NOMO-1 treated with dmso at 0.1 percent for 144 hours (cell line): ENCODE data around the gene PARP2.
"Not testable (repeated sequence)": the region's sequence is repeated elsewhere in the genome, so short reads cannot be mapped to it uniquely, and the experiment has no call there.

Experiments used
- DNase-seq: peaks from one replicate; lab custom pipeline; 2025; ENCODE audit not compliant: unreplicated experiment; lab: John Stamatoyannopoulos, UW

Gene PARP2, protein sequence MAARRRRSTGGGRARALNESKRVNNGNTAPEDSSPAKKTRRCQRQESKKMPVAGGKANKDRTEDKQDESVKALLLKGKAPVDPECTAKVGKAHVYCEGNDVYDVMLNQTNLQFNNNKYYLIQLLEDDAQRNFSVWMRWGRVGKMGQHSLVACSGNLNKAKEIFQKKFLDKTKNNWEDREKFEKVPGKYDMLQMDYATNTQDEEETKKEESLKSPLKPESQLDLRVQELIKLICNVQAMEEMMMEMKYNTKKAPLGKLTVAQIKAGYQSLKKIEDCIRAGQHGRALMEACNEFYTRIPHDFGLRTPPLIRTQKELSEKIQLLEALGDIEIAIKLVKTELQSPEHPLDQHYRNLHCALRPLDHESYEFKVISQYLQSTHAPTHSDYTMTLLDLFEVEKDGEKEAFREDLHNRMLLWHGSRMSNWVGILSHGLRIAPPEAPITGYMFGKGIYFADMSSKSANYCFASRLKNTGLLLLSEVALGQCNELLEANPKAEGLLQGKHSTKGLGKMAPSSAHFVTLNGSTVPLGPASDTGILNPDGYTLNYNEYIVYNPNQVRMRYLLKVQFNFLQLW

DNA sequence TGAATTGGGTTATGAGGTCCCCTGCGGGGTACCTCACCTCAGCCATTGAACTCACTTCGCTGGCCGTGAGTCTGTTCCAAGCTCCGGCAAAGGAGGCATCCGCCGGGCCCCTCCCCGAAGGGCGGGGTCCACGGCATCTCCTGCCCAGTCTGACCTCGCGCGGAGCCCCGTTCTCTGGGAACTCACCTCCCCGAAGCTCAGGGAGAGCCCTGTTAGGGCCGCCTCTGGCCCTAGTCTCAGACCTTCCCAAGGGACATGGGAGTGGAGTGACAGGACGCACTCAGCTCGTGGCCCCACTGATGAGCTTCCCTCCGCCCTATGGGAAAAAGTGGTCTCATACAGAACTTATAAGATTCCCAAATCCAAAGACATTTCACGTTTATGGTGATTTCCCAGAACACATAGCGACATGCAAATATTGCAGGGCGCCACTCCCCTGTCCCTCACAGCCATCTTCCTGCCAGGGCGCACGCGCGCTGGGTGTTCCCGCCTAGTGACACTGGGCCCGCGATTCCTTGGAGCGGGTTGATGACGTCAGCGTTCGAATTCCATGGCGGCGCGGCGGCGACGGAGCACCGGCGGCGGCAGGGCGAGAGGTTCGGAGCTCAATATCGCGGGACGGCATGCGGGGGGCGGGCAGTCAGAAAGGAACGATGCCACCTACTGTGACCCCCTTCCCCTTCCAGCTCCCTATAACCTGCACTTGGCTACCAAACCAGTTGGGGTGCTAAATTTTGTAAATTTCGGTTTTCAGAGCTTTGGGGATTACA, at the start of gene PARP2:
PARP2 (plus strand) TSS at position 544 of the 770 bp plus-strand sequence; CDS start at position 551, 7 bp downstream.
- peak; percentile 100 for DNase-seq

DNA sequence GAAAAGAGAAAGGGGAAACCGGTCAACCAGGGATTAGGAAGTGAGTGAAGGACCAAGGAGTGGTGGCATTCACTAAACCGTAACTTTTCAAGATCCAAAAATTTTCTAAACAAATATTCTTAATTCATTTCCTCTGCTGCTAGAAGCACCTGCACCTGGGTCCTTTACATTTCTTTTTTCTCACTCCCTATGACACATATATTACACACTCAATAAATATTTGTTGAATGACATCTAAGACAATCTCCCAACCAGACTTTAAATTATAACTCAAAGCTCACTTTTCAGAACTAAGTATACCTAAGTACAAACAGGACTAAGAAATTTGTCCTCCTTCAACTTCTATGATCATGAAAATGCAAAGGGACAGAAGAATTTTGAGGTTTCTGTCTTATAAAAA, 48.8 kb upstream of the PARP2 start:
- no peak for DNase-seq

DNA sequence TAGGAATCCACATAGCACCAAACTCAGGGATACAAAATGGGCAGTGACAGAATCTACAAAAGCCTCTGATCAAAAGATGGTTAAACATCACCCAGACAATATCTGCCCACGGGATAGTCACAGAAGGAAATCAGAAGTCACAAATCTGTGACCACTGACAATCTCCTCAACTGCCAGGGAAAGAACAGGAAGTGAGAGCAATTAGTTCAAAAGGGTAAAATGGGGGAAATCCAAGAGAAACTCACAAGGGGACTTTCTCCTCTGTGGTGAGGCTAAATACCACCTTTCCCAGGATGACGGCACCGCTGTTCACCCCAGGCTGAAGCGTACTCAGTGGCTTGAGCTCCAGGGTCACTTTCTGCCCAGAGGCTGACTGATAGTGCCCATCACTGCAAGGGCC, 48.4 kb upstream of the PARP2 start:
- DNase-seq, result peak; percentile 53

DNA sequence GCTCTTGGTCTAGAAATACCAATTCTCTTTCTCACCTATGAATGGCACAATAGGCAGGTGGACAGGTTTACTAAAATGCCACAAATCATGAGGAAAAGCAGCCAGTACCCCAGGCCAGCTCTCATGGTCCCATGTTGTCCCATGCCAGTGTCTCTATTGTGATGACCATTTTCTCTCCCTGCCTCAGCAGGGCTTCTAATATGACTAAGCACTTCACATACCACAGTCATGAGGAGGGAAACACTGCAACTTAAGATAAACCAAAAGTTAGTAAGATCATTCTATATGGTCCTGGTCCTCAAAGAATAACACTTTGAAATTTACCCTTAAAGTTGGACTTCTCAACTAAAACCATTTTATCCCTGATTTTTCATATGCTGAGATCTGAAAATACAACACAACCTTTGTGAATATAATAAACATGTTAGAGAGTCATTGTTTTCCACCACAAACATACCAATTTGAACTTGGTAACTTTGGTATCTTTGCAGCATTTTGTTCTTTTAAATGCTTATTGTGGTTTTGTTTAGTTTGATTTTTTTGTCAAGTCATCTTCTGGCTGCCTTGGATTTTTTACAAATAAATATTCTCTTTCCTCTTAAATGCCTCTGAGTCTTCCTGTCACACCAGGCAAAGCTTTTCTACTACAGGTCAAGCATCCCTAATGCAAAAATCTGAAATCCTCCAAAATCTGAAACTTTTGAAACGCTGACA, 41.2 kb upstream of the PARP2 start:
- DNase-seq, result no peak

DNA sequence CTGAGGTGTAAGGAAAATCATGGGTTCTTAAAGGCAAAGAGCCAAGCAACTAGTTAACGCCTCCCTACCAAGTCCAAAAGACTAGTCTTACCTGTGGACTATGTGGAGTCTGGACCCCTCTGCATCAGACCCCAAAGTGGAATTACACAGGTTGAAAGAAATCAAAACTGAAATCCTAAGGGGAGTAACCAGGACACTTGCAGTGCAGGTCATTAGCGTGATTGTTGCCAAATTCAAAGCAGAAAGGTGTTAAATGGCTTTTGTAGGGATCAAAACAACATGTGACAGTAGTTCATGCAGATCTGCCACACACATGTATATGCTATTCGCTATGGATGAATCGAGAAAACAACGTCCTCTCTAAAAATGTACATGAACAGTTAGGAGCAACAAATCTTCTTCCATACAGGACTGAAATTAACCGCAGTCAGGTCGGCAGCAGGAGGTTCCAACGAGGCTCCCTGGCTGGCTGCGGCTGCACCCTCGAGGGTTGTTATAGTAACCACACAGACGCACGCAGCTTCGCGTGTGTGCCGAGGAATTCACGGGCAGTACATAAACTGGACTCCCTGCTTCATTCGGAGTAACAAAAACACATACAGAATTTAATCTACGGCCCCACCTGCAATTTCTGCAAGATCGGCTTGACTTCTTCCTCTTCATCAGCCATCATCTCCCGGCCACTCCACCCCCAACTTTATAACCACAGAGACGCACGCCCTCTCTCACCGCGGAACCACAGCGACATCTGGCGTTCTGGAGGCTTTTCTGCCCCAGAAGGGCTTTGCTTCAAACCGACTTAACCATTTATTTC, 38.0 kb upstream of the PARP2 start, which contains the start of gene TTC5:
TTC5 (minus strand) TSS at position 687 of the 814 bp plus-strand sequence; CDS start at position 673, 14 bp downstream.
- peak; percentile 82 for DNase-seq

DNA sequence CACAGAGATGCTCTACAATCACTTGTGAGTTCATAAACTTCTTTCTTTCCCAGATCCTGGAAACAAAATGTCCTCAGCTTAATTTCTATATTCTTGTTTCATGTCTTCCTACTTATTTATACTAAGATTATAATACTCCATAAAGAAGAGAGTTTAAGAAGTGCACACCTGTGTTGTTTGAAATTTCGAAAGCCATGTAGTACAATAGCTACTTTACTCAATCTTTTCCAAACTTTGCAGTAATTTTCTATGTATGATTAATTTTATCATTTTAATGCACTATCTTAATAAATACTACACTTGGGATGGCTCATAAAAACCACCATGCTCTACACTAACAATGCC, 37.4 kb upstream of the PARP2 start:
- DNase-seq, result no peak

DNA sequence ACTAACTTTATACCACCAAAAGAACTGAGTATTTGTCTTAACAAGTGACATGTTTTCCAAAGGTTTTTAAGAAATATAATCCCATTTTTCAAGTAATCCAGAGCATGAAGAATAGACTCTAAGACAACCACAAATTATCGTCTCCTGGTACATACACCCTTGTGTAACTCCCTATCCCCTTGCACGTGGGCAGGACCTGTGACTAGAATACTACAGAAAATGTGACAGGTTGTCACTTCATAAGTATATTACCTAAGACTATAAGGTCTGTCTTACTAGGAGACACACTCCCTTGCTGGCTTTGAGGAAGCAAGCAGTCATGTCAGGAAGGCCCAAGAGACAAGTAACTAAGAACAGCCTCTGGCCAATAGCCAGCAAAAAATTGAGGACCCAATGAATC, 29.4 kb upstream of the PARP2 start:
- DNase-seq, result no peak

DNA sequence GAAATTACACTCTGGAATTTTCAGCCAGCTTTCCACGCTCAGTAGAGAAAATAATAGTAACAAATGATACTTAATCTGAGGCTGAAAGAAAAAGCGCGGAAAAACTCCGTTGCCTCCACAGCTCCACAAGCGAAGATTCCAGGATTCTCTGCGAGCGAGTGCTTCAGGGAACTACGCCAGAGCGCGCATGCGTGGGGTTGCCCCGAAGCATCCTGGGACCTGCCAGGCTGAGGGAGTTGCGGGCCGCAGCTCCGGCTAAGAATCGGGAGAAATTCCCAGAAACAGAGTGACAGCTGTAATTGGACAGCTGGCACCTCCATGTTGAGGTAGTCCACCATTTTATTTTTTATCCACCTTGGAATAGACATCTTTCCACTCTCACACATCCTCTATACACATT, 25.7 kb upstream of the PARP2 start:
- no peak for DNase-seq

DNA sequence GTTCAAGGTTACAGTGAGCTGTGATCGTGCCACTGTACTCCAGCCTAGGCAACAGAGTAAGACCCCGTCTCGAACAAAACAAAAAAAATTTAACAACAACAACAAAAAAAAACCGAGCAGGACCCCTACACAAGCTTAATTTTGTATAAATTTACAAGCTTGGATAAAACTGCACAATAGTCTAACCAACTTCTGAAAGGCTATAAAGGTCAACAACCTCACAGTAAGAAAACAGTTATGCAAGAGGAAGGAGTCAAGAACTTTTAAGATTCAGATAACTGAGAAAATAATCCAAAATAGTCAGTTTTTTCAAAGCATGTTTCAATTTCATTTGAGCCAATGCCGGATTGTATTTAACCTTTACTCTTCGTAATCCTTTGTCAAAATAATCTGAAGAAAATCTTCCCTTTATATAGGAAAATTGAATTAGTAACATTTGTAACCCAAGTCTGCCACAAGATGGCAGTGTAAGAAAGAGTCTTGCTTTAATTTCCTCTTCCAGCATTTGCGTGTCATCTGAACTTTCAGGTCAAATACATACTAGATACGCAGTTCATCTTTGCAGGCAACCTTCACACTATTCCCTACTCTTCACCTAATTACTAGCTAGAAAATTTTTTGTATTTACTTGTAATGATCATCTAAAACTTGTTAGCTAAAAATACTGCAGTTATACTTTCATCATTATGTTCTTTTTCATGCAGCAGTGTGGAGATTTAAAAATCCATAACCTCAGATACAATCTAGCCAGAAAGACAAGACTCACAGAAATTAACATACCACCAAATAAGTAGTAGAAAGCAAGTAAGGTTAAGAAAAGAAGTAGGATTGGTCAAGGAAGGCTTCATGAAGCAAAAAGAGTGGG, 16.2 kb upstream of the PARP2 start:
- peak; percentile 15 for DNase-seq

DNA sequence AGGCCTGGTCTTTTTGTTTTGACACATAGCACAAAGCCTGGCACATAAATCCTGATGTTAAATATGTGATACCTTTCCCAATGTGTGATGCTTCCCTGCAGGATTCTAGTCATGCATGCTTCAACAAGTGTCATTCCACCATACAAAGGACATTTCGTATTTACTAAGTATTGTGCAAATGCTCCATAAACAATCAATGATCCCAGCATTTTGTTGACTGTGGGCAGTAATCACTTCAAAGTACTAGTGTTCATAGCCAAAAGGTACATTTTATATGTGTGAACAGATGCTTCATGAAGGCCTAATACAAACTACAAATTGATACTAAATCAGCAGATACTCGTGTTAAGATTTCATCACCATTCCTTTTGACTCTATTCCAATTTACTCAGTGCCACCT, 14.7 kb upstream of the PARP2 start:
- no peak for DNase-seq

DNA sequence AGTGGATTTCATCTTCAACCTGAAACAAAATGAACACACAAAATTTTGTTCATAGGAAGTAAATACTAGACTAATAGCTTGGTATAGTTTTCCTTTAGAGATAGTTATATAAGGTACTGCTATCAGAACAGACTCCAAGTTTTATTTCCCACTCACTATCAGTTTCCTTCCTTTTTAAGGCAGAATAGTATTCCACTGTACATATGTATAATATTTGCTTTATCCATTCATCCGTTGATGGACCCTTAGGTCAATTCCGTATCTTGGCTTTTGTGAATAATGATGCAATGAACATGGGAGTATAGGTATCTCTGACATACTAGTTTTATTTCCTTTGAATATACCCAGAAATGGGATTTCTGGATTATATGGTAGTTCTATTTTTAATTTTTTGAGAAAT, 14.1 kb upstream of the PARP2 start:
- no peak for DNase-seq

DNA sequence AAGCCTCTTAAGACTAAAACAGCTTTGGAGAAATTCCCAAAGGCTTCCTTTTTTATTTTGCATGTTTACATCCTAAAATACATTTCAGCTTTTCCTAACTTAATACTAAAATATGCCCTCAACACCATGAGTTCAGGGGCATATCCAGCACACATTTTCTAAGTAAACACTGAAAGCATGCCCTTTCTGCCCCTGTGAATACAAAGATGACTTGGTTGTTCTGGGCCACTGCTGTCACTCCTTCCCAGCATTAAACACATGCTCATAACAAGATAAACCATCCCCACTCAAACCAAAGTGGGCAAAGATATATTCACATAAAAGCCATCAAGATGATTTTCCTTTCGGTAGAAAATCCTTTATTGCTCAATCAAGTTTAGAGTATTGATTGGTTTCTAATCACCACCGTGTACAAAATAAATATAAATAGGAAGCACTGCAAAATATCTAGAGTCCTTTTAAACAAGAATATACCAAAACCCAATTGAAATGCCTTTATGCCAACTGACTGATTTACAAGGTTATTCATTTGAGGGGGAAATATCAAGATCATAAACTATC, 12.3 kb upstream of the PARP2 start:
- no peak for DNase-seq

DNA sequence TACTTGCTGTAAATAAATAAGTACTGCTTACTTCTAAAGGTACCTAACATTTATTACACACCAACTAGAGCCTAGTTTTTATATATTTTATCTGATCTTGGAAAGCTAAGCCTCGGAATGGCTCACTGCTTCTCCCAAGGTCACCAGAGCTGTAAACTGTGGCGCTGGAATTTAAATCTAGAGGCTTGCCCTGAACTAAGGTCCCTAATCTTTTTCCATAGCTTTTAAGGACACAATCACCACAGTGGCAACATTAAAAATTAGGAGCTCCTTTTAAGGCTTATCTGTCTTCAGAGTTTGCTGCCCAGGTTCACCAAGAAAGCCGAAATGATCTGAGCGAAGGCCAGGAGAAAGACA, 11.0 kb upstream of the PARP2 start:
- no peak for DNase-seq

DNA sequence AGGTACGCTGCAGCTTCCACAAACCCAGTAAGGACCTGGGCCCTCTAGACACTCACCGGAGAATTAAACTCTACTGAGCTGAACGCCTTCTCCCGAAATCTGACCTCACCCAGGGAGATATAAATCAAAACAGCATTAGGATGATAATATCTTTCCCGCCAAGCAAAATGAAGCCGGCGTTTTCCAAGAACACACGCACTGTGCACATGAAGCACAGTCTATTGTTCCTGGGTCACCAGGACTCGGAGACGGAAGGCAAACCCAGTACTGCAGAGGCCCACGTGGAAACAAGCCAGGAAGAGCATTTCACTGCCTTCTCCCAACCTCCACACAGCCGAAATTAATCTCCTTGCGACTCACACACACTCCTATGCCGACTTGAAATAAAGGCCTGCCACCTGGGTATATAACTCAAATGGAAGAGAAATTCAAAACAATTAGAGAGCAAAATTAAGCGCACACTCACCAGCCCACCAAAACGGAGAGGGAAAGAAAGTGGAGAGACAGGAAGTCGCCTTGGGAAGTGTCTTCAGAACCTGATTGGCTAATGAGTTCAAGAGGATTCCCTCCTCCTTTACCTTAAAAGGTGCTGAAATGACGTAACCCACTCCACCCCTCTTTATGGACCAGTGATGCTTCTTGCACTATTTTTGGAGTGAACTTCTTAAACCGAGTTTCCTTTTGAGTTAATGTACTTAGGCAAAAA, 10.5 kb upstream of the PARP2 start, which contains the start of gene CCNB1IP1:
CCNB1IP1 (minus strand) TSS at position 492 of the 706 bp plus-strand sequence. CDS start 16,756 bp downstream, outside the sequence.
- DNase-seq, result peak; percentile 82

DNA sequence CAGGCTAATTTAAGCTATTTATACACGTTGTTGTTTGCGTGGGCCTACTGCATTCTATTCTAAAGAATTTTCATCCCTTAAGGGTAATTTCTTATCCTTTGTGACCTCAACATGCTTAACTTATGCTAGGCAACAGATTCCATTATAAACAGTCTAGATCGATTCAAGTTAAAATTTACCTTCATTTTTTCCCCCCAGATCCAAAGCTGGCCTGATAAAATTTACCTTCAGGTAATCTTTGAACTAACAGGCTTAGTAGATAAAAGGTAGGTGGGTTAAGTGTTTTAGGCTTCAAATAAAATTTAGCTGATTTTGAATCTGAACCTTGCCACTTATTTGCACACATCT, 10.0 kb upstream of the PARP2 start:
- no peak for DNase-seq

DNA sequence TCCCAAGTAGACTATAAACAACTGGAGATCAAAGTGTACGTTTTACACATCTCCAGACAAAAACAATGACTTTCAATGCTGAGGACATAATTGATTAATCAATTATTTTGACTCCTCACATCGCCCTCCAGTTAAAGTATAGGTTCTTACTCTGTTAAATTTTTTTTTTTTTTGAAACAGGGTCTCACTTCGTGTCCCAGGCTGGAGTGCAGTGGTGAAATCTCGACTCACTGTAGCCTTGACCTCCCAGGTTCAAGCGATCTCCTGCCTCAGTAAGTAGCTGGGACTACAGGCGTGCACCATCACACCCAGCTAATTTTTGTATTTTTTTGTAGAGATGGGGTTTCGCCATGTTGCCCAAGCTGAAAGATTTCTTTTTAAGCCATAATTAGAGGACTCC, 9.4 kb upstream of the PARP2 start:
- no peak for DNase-seq

DNA sequence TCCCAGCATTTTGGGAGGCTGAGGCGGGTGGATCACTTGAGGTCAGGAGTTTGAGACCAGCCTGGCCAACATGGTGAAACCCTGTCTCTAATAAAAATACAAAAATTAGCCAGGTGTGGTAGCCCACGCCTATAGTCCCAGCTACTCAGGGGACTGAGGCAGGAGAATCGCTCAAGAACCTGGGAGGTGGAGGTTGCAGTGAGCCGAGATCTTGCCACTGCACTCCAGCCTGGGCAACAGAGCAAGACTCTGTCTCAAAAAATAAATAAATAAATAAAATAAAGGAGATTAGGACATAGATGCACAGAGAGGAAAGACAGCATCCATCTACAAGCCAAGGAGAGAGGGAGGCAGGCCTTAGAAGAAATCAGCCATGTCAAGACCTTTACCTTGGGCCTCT, 2.4 kb upstream of the PARP2 start:
- DNase-seq, result not testable (repeated sequence)

DNA sequence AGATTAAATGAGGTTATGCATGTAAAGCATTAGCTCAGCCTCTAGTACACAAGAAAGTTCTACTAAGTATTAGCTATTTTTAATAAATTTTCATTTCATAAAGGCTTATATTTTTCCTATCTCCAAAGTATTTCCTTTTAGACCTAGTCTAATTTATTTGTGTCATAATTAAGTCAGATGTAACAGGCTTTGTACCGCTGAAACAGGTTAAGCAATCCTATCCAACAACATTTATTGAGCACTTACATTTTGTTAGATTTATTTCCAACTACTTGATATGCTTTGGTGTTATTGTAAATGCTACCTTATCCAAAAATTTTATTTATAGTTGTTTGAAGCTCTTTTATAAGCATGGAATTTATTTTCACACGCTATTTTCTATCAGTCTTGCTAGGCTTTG, 1.8 kb upstream of the PARP2 start:
- no peak for DNase-seq

DNA sequence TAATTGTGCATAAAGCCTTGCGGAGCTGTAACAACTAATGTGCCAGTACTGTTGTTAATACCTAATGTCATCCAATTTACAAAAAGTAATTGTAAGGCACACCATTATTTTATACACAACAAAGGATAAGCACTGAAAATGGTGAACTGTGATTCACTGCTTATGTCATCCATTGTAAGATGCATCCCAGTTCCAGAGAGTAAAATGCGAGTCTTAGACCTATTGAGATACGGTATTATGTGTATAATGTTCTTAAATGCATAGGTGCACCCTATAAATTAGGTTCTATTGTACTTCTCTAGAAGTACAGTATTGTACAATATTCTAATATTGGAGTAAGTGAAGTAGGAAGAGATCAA, 406 bp downstream of the PARP2 start:
- DNase-seq, result no peak
